A204.1 (cell line): ENCODE data around the gene HPS4.
"Not testable (repeated sequence)": the region's sequence is repeated elsewhere in the genome, so short reads cannot be mapped to it uniquely, and the experiment has no call there.

Source experiments
- FAIRE-seq: peaks from 2 replicates; lab custom pipeline; 2012; peaks lifted over from hg19 to GRCh38; lab: Jason Lieb, UNC

HPS4 gene

DNA sequence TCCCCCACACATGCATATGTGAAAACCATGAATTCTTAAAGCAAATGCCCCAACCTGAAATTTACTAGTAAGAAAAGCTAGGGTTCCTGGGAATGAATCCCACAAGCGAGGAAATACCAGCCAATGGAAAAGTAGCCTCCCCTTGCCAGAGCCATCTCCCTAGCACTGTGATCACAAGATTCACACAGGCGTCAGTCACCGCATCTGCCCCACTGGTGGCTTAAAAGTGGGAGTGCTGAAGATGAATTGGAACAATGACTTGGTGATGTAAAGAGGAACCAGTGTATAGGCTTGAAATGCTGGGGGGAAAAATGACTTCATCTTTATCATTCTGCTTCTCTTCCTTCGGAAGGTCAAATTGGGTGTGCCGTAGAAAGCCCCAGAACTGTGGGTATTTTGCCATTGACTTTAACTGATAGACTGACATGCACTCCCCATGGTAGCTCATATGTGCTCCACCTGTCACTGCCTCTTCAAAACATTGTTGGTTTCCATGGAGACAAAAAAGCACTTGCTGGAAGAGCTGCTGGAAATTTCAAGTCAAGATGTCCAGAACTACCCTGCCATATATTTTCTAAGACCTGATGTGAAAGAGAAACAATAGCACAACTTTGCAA, 73.8 kb downstream of the HPS4 start:
- no peak for FAIRE-seq

GRCh38 chr22:26408562-26409220, 74.9 kb downstream of the HPS4 start:
- FAIRE-seq, result not testable (repeated sequence)

DNA sequence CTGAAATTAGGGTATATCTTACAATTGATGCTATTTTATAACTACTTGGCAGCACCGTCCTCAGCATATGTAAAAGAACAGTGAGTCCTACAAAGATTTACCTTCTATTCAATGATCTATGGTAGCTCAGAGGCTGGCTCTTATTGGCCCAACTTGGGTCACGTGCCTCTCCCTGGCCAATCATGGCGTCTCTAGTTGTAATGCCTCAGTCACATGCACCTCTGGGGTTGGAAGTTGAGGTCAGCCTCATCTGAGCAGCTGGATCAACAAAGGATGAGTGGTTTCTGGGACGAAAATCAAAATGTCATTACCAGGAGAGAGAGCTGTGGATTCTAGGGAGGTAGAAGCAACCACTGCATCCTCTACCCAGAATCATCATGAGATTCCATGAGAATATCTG, 77.5 kb downstream of the HPS4 start:
- no peak for FAIRE-seq

GRCh38 chr22:26404851-26405421, 78.6 kb downstream of the HPS4 start:
- no peak for FAIRE-seq

GRCh38 chr22:26401726-26402125, 81.9 kb downstream of the HPS4 start:
- no peak for FAIRE-seq
